Activated naive CD8-positive, alpha-beta T cell (primary cell): ENCODE data around the gene TBC1D9.

Experiments used
- H3K27ac Mint-ChIP-seq: one replicate; pipeline ENCODE4 v1.8.0; 2021; ENCODE audit warnings: mixed read lengths
- H3K27me3 Mint-ChIP-seq: one replicate; pipeline ENCODE4 v1.8.0; 2021; ENCODE audit warnings: mixed read lengths
- H3K36me3 Mint-ChIP-seq: one replicate; pipeline ENCODE4 v1.8.0; 2021; ENCODE audit warnings: mixed read lengths
- H3K4me1 Mint-ChIP-seq: one replicate; pipeline ENCODE4 v1.8.0; 2021; ENCODE audit warnings: low read depth, mixed read lengths
- H3K4me3 Mint-ChIP-seq: one replicate; pipeline ENCODE4 v1.8.0; 2021; ENCODE audit warnings: mild to moderate bottlenecking, mixed read lengths
- H3K9me3 Mint-ChIP-seq: one replicate; pipeline ENCODE4 v1.8.0; 2021; ENCODE audit warnings: low read depth, mixed read lengths

Gene TBC1D9

DNA sequence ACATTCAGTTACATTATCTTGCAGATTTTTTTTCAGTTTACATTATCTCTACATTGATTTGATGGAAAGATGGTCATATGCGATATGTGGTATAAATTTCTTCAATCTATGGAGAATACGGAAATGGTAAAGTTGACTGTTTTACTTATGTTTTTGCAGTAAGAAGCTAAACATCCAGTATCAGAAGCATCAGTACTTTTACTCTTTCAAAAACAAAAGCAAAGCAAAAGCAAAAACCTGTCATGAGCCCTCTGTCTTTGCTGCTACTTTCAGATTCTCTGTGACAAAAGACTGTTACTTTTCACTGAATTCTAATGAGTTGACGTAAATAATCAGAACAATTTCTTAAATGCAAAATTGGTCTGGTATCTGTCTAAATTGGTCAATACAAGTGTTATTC lies 135.0 kb downstream of the TBC1D9 start:
- Mint-ChIP-seq H3K9me3 (no peaks in the 10 kb centered on the region), H3K27ac (no peak overlapping the region), H3K27me3 (no peaks in the 10 kb centered on the region), H3K4me3 (no peak overlapping the region), H3K36me3 (no peaks in the 10 kb centered on the region), H3K4me1 (no peaks in the 10 kb centered on the region)

- H3K27me3 Mint-ChIP-seq = peaks cover 2% of the 10 kb centered on the region
- H3K27ac Mint-ChIP-seq = no peak overlapping the region
- no peak overlapping the region for H3K4me3 Mint-ChIP-seq
- no peaks in the 10 kb centered on the region for H3K4me1 Mint-ChIP-seq
- no peaks in the 10 kb centered on the region for H3K9me3 Mint-ChIP-seq
- H3K36me3 Mint-ChIP-seq = no peaks in the 10 kb centered on the region
Measured at GRCh38 chr4:140617499-140618248, 138.5 kb downstream of the TBC1D9 start.

DNA sequence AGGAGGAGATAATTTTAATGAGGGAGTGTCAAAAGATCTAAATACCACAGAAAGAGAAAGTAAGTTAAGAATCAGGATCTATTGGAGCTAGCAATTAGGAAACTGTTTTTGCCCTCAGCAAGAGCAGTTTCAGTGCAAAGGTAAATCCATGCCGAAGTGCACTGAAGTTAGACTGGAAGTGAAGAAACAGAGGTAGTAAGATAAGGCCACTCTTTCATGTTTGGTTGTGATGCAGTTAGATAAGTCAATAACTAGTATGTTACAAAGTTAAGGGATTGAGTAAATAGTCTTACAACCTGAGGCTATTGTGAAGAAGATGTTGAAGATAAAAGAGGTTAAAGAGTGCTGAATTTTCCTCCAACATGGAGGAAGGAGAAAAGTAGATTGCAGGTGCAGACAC lies 140.7 kb downstream of the TBC1D9 start:
- Mint-ChIP-seq H3K36me3 (no peaks in the 10 kb centered on the region), H3K27me3 (peaks cover 2% of the 10 kb centered on the region), H3K9me3 (no peaks in the 10 kb centered on the region), H3K27ac (no peak overlapping the region), H3K4me3 (no peak overlapping the region), H3K4me1 (no peaks in the 10 kb centered on the region)

- Mint-ChIP-seq H3K4me3 (no peak overlapping the region), H3K27me3 (peaks cover 5% of the 10 kb centered on the region), H3K4me1 (no peaks in the 10 kb centered on the region), H3K9me3 (no peaks in the 10 kb centered on the region), H3K36me3 (no peaks in the 10 kb centered on the region), H3K27ac (no peak overlapping the region)
Measured at GRCh38 chr4:140612357-140612756, 143.8 kb downstream of the TBC1D9 start.

GRCh38 chr4:140611854-140612253 lies 144.3 kb downstream of the TBC1D9 start:
- Mint-ChIP-seq H3K9me3 (no peaks in the 10 kb centered on the region), H3K36me3 (no peaks in the 10 kb centered on the region), H3K27me3 (peaks cover 5% of the 10 kb centered on the region), H3K4me1 (no peaks in the 10 kb centered on the region), H3K4me3 (no peak overlapping the region), H3K27ac (no peak overlapping the region)

DNA sequence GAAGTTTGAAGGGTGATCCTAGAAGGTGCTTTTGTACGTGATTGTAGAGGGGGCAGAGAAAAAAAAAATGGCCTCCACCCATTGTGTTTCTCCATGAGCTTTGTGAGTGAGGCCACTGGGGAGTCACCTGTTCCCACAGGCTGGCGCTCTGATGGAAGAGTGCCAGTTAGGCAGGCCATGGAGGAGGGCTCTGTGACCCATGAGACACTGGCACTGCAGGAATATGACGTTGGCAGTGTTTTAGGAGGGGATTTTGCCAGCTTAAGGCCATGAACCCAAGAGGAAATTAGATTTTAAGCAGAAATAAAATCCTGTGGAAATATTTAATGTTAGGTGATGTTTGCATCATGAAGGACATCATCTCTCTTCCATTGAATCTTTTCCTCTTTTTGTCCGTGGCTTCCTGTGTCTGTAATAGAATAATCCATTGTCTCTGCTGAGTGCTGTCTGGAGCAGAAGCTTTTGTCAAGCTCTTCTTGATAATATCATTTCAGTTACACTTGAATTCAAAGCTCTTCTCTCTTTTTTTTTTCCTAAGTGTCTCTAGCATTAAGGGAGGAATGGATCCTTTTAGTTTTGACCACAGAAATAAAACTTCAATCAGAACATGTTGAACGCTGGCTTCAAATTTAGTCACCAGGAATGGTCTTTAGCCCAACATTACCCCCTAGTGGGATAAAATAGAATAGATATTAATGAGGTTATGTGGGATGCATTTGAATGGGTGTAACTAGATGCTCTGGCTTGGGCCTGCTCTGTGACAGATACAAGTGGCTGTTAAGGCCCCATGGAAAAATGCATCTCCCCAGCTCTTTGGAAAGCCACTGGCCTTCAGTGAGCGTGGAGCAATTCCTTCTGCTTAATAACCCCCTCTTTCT lies 146.4 kb downstream of the TBC1D9 start:
- H3K9me3 Mint-ChIP-seq = no peaks in the 10 kb centered on the region
- no peak overlapping the region for H3K27ac Mint-ChIP-seq
- no peak overlapping the region for H3K4me3 Mint-ChIP-seq
- no peaks in the 10 kb centered on the region for H3K4me1 Mint-ChIP-seq
- peaks cover 5% of the 10 kb centered on the region for H3K27me3 Mint-ChIP-seq
- no peaks in the 10 kb centered on the region for H3K36me3 Mint-ChIP-seq

- Mint-ChIP-seq H3K27ac (no peak overlapping the region), H3K9me3 (no peaks in the 10 kb centered on the region), H3K36me3 (no peaks in the 10 kb centered on the region), H3K4me3 (no peak overlapping the region), H3K4me1 (no peaks in the 10 kb centered on the region), H3K27me3 (peaks cover 3% of the 10 kb centered on the region)
Measured at GRCh38 chr4:140607852-140608251, 148.3 kb downstream of the TBC1D9 start.

DNA sequence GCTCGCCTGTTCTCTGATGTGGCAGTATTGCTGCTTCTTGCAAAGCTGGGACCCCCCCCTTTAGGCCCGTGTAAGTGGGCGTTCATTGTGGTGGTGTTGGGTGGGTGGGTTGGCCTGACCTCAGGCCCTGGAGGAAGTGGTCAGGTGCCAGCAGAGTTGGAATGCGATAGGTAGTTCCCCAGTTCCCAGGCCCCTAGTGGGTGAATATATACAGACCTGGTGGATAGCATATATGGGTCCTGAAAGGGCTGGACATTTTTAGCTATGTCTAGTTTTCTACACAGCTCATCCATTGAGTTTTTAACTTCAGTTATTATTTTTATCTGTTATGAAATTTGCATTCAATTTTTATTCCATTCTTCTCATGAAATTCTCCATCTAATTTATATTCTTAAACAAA lies 151.6 kb downstream of the TBC1D9 start:
- no peak overlapping the region for H3K4me3 Mint-ChIP-seq
- no peaks in the 10 kb centered on the region for H3K36me3 Mint-ChIP-seq
- peaks cover 1% of the 10 kb centered on the region for H3K27me3 Mint-ChIP-seq
- H3K4me1 Mint-ChIP-seq = no peaks in the 10 kb centered on the region
- no peak overlapping the region for H3K27ac Mint-ChIP-seq
- H3K9me3 Mint-ChIP-seq = no peaks in the 10 kb centered on the region

DNA sequence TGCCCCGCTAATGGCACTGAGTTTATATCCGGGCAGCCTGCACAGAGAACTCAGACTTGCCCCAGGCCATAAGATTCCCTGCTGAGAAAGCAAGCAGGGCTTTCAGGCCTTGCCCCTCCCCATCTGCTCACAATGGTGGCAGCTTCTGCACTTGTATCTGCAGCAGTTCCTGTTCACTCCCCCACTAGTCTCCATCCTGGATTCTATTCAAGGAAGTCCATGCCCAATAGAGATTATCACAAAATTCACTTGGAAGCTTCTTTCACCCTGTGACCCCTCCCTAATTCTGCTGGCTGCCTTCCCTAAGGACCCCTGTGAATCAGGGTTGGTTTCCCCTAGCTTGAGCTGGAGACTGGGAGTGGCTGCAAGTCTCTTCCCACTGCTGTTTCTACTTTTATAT lies 152.9 kb downstream of the TBC1D9 start:
- H3K27me3 Mint-ChIP-seq = peaks cover 7% of the 10 kb centered on the region
- H3K4me3 Mint-ChIP-seq = no peak overlapping the region
- no peaks in the 10 kb centered on the region for H3K4me1 Mint-ChIP-seq
- no peak overlapping the region for H3K27ac Mint-ChIP-seq
- no peaks in the 10 kb centered on the region for H3K36me3 Mint-ChIP-seq
- no peaks in the 10 kb centered on the region for H3K9me3 Mint-ChIP-seq

DNA sequence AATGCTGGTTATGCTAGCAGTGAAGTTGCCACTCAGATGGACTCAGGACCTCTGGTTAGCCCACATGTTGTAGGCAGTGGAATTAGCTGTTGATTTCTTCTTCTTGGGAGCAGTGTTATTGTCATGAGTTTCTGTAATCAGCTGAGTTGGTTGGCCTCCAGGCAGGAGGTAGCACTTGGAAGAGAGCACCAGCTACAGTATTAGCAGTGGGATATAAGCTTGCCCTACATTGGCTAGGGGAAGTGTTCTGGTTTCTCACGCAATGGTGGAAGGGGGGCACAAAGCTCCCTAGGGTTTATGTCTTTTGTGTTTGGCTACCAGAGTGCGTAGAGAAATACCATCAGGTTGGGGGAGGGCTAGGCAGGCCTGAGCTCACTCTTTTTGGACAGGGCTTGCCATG lies 153.5 kb downstream of the TBC1D9 start:
- Mint-ChIP-seq H3K9me3 (no peaks in the 10 kb centered on the region), H3K27me3 (peaks cover 7% of the 10 kb centered on the region), H3K36me3 (no peaks in the 10 kb centered on the region), H3K4me3 (no peak overlapping the region), H3K27ac (no peak overlapping the region), H3K4me1 (no peaks in the 10 kb centered on the region)

DNA sequence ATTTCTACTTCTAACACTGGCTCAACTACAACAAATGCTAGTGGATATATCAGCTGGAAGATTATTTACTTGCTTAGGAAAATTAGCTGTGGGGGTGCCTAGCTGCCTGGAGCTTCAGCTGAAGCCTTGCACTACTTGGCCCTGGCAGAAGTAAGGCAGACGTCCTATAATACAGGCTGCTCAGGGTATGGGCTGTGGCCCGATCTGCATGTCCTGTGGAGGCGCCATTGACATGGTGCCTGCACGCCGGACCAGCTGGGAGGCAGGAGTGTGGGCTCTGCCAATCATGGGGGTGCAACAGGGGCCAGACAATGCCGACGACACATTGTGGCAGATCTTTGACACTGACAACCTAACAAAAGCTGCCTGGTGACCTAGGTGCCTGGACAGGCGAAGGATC lies 155.8 kb downstream of the TBC1D9 start:
- H3K4me1 Mint-ChIP-seq = no peaks in the 10 kb centered on the region
- H3K27me3 Mint-ChIP-seq = peaks cover 7% of the 10 kb centered on the region
- H3K4me3 Mint-ChIP-seq = no peak overlapping the region
- H3K36me3 Mint-ChIP-seq = no peaks in the 10 kb centered on the region
- no peaks in the 10 kb centered on the region for H3K9me3 Mint-ChIP-seq
- no peak overlapping the region for H3K27ac Mint-ChIP-seq

DNA sequence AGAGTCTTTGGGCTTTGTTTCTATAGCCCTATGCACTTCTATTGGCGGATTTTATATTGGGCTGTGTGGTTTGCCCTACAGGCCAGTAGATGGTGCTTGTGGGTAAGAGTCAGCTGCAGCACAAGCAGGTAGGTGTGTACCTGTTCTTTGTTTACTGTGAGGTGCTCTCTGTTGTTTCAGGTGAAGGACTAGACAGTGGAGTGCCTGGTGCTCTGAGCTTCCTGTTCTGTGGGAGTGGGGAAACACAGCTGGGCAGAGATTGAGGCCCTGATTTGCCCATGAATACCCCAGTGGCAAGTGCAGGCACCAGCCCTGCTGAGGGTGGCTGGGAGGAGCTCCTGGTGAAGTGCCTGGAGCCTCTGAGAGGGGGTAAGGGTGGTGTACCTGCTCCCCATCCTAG lies 161.1 kb downstream of the TBC1D9 start:
- Mint-ChIP-seq H3K4me3 (no peak overlapping the region), H3K4me1 (no peaks in the 10 kb centered on the region), H3K9me3 (peaks cover 10% of the 10 kb centered on the region), H3K36me3 (no peaks in the 10 kb centered on the region), H3K27me3 (peaks cover 11% of the 10 kb centered on the region), H3K27ac (no peak overlapping the region)

DNA sequence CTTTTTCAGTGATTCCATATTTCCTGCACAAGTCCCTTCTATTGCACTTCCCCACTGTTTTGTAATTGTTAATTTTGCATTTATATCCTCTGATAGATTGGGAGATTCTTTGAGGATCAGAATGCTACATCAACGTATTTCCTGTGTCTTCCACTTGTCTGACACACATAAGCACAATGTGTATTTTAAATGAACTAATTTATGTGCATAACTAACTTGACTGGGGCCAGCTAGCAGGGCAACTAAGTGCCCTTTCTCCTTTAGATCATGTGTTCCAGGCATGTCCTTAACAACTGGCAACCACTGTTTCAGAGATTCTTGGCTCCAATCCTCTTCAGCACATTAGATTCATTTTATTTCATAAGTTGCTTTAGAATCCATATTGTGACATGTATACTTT lies 171.7 kb downstream of the TBC1D9 start:
- Mint-ChIP-seq H3K27ac (no peak overlapping the region), H3K4me1 (no peaks in the 10 kb centered on the region), H3K36me3 (no peaks in the 10 kb centered on the region), H3K27me3 (peaks cover 3% of the 10 kb centered on the region), H3K4me3 (no peak overlapping the region), H3K9me3 (no peaks in the 10 kb centered on the region)

DNA sequence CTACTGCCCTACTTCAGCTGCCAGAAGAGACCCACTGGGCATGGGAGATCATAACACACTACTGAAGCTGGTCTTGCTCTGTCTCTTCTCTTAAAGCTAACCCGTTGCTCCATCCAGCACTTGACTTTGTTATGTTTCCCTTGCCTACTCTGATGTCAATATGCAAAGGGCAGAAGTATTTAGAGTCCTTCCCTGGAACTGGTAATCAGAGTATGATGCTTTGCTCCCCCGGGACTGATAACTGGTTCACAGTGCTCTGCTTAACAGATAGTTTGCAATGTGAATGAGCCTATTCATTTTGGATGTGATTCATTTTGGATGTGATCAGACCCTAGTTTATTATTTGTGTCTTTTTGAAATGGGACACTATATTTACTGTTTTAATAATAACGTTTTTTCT lies 175.1 kb downstream of the TBC1D9 start:
- no peak overlapping the region for H3K4me3 Mint-ChIP-seq
- no peaks in the 10 kb centered on the region for H3K9me3 Mint-ChIP-seq
- H3K4me1 Mint-ChIP-seq = peaks cover 3% of the 10 kb centered on the region
- H3K27me3 Mint-ChIP-seq = peaks cover 25% of the 10 kb centered on the region
- no peak overlapping the region for H3K27ac Mint-ChIP-seq
- H3K36me3 Mint-ChIP-seq = no peaks in the 10 kb centered on the region

- peaks cover 25% of the 10 kb centered on the region for H3K27me3 Mint-ChIP-seq
Measured at GRCh38 chr4:140579278-140579677, 176.9 kb downstream of the TBC1D9 start.

More at GRCh38 chr4:140579278-140579677, 176.9 kb downstream of the TBC1D9 start:
- Mint-ChIP-seq H3K4me1 (peaks cover 3% of the 10 kb centered on the region), H3K9me3 (no peaks in the 10 kb centered on the region), H3K27ac (no peak overlapping the region), H3K4me3 (no peak overlapping the region), H3K36me3 (no peaks in the 10 kb centered on the region)
